ENCODE measurements around the gene SLC29A3.
A peak's percentile ranks its signal among the peaks of the same experiment; 100 is the strongest.
"Not testable (repeated sequence)": the region's sequence is repeated elsewhere in the genome, so short reads cannot be mapped to it uniquely, and the experiment has no call there.

SLC29A3 gene

GRCh38 chr10:71349406-71349805 is 30.3 kb downstream of the SLC29A3 start:
- no peak for DNase-seq

DNA sequence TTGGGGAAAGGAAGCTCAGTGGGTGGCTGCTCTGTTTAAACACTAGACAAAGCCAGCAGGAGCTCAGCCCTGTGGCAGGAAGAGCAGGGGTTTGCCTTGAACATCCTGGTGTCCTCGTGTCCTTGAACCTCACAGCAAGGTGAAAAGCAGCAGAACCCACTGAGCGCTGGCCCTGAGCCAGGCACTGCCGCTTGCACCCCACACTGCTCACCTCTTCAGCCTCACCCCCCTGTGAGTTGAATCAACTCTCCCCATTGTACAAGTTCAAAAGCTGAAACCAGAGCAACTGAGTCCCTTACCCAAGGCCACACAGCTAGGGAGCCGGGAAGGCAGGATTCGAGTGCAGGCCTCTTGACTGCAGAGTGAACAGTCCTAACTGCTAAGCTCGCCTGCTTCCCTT is 32.0 kb downstream of the SLC29A3 start:
- no peak for DNase-seq

- DNase-seq = no peak
These were observed 32.7 kb downstream of the SLC29A3 start for GRCh38 chr10:71351628-71352319.

- no peak for DNase-seq
These were observed 34.6 kb downstream of the SLC29A3 start for GRCh38 chr10:71353639-71354038.

DNA sequence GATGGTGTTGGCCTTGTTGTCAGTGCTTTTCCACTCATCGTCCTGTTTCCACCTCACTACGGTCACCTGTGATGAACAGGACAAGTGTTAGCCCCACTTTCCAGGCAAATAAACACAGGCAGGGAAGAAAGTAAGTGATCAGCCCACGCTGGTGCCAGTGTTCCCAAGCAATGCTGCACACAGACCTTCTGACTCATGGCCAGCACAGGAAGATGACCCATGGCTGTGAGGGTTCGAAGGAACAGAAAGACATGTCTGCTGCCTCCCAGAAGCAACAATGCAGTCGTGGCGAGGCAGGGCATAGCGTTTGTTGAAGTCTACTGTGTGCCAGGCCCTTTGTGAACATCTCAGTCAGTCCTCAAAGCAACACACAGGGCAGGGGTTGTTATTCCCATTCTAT is 35.7 kb downstream of the SLC29A3 start:
- DNase-seq = no peak

DNA sequence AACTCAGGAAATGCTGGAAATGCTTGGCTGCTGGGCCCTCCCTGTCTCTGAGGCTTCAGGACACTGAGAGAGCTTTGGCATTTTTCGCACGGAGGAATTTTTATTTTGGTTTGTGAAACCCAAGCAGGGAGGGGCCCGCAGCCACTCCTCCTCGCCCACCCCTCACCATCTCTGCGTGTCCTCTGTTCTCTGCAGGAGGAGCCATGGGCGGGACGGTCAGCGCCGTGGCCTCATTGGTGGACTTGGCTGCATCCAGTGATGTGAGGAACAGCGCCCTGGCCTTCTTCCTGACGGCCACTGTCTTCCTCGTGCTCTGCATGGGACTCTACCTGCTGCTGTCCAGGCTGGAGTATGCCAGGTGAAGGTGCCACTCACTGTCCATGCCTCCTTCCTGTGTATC is 36.8 kb downstream of the SLC29A3 start:
- DNase-seq = no peak

DNA sequence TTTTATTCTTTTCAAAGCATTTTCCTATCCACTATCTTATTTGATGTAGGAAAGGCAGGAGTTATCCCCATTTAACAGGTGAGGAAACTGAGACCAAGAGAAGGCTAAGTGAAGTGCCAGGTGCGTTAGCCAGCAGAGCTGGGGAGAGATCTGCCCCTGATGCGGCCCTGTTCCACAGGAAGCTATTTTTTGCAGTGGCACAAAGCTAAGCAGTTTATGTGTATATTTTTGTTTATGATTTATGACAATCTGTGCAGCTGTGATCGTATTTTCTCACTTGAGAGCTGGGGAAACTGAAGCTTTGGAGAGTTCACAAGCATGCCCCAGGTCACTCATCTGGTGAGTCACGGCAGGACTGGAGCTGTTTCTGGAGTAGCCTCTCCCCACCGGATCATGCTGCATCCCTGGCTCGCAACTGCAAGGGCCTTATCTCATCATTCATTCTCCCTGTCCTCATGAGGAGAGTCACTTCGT is 38.8 kb downstream of the SLC29A3 start:
- DNase-seq = no peak

DNA sequence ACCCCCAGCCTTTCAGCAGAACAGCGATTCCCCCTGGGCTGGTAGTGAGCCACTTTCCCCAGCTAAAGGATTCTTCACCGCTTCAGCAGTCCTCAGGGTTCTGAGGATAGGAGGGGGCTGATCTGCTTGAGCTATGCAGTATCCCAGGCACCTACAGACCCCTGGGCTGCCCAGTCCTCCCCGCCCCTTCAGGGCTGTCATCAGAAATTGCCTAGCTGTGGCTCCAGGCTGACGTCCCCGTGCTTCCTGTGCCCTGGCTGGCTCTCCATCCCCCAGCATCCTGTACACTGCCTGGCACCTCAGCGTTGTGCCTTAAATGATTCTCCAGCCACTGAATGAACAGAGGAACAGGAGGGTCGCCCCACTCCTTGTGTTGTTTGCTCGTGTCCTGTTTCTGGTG is 39.2 kb downstream of the SLC29A3 start:
- DNase-seq = no peak

DNA sequence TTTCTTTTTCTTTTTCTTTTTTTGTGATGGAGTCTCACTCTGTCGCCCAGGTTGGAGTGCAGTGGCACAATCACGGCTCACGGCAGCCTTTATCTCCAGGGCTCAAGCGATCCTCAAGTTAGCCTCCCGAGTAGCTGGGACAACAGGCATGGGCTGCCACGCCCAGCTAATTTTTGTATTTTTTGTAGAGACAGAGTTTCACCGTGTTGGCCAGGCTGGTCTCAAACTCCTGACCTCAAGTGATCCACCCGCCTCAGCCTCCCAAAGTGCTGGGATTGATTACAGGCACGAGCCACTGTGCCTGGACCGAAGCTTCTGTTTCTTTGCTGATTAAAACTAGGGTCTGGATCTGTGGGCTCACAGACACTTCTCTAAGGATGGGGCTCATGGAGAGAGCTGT is 39.8 kb downstream of the SLC29A3 start:
- not testable (repeated sequence) for DNase-seq

DNA sequence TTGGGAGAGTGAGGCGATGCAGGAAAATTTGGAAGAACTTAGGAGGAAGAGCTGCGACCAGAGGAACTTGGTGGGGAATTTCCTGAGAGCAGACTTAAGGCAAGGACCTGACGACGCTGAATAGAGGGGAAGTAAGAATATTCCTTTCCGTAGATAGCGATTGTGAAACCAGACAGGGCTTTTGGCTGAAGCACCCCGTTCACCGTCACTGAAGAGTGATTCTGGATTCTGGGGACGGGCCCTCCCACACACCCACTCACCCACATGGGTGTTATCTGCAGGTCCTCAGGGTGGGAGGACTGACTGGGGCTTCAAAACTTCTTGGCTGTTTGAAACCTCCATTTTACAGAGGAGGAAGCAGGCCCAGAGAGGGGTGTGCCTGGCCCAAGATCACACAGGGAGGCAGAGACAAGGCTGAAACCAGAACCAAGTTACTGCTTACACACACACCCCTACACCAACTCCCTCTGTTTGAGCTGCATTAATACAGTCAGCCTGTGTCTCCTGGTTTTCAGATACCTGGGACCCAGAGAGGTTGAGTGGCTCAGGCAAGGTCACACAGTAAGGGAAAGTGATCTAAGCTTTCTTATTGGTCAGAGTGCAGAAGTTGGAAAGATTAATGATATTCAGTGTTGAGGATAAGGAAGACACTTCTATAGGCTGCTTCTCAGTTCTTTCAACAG is 40.4 kb downstream of the SLC29A3 start:
- DNase-seq = no peak

- no peak for DNase-seq
These were observed 41.7 kb downstream of the SLC29A3 start for GRCh38 chr10:71360735-71361134.

DNA sequence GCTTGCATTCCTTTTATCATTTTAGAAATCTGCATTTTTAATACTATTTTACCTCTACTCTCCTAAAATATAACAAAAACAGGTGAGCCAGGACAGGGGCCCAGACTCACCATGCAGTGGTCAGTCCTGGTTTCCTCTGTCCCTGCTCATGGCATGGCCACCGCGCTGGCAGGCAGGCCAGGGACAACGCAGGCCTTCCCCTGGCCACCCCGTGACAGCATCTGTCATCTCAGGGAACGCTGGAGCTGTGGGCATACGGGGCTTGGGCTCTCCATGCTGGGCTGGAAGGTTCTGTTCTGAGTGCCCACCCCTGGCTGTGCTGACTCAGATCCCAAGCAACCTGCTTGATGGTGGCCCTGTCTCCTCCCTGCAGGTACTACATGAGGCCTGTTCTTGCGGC is 42.5 kb downstream of the SLC29A3 start:
- DNase-seq = no peak

GRCh38 chr10:71362141-71362540 is 43.1 kb downstream of the SLC29A3 start:
- no peak for DNase-seq

GRCh38 chr10:71363936-71364335 is 44.9 kb downstream of the SLC29A3 start:
- DNase-seq = peak in 1 of 2 experiments; percentile 8

DNA sequence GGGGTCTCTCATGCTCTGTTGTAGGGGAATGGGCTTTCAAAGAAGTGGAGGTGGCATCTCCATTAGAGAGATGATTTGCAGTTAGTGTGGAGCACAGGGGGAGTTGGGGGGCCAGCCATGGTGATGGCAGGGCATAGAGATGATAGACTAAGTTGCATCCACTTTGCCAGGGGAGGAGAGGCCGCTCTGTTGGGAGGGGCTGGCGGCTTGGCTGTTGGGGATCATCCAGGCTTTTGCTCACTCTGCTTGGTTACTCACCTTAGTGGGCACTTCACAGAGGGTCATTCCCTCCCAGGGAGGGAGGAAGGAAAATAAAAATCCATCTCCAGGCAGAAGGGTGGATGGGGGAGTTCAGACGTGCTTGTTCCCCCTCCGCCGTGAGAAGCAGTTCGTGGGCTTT is 46.3 kb downstream of the SLC29A3 start:
- DNase-seq = no peak

GRCh38 chr10:71366690-71367089 is 47.6 kb downstream of the SLC29A3 start:
- DNase-seq = no peak

- no peak for DNase-seq
These were observed 48.2 kb downstream of the SLC29A3 start for GRCh38 chr10:71367271-71367670.

DNA sequence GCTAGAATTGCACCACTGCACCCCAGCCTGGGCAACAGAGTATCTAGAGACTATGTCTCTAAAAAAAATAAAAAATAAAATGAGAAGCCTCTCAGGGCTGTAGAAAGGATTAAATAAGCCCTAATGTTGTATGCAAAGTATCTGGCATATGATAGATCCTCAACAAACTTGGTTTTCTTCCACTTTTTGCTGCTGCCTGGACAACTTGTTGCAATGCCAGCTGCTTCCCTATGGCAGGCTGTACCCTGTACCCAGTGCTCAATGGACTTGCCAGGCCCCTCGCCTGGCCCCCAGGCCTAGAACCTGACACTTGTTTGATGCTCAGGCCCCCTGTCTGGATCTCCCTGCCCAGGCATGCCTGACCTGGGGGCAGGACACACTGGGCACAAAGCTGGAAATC is 49.1 kb downstream of the SLC29A3 start:
- no peak for DNase-seq

DNA sequence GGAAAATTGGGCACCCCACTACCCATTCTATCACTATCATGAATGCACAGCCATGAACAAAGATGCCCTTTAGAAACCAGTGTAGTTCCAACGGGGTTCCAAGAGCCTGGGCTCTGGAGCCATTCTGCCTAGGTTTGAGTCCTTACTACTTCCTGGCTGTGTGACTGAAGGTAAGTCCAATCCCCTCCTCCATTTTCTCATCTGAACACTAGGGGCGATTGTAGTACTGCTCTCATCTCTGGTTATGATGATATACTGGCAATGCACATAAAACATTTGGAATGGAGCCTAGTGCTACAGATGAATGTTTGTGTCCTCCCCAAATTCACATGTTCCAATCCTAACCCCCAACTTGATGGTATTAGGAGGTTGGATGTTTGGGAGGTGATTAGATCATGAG is 49.6 kb downstream of the SLC29A3 start:
- no peak for DNase-seq

DNA sequence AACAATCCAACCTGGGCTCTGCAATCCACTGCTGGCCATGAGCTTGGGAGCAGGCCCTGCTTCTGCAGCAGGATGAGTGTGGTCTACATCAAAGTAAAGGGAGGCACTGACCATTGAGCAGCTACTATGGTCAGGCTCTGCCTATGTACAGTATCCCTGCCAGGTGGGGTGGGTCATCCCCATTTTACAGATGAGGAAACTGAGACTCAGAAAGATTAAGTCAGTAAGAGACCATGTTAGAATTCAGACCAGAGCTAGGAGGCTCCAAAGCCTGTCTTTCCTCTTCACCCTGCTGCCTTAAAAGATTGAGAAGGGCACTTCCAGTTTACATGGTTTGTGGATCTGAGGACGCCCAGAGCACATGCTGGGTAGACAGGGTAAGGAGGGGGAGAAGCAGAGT is 50.5 kb downstream of the SLC29A3 start:
- no peak for DNase-seq

GRCh38 chr10:71370031-71370430 is 51.0 kb downstream of the SLC29A3 start:
- no peak for DNase-seq

- DNase-seq = no peak
These were observed 52.7 kb downstream of the SLC29A3 start for GRCh38 chr10:71371750-71372166.

DNA sequence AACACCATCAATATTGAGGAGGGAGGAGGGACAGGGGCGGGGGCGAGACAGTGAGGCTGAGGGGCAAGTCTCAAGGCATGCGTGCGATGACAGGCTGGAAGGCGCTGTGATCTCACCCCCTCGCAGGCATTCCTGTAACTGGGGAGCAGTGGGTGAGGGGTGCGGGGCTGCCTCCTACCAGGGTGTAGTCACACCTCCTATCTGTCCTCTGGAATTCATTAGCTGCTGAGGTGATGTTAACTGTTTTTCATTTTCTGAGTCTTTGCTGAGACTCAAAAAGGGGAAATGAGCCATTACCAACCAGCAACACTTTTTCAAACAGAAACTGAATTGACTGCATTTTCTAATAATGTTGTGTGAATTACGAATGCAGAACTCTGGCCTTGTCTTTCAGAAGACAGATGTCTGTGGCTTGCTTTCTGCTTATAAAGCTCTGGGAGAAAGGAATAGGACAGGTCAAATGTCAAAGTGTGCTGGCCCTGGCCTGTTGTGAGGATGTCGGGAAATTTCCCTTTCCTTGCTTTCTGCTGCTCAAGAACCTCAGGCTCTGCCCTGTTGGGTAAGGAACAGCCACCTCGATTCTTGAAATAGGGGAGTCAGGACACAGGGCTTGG is 53.9 kb downstream of the SLC29A3 start:
- no peak for DNase-seq

Measured in NCI-H187 (cell line).